Chondrocyte (in vitro differentiated cells): ENCODE data around the gene PLD1. TPM values are rescaled to one million over a fixed set of nuclear protein-coding genes. Genes with fewer than 3 reads are reported as not detected.

Experiments used
- DNase-seq: peaks from one replicate; pipeline ENCODE4 v3.0.0; 2021; ENCODE audit warnings: mixed read lengths, low spot score
- H3K27ac Mint-ChIP-seq: one replicate; pipeline ENCODE4 v1.8.0; 2021; ENCODE audit warnings: mild to moderate bottlenecking, moderate library complexity, mixed read lengths; ENCODE audit not compliant: unreplicated experiment
- H3K27me3 Mint-ChIP-seq: 2 replicates; pipeline ENCODE4 v1.8.0; 2021; ENCODE audit warnings: low read depth, mixed read lengths
- H3K36me3 Mint-ChIP-seq: 2 replicates; pipeline ENCODE4 v1.8.0; 2021; ENCODE audit warnings: low read depth, mixed read lengths
- H3K4me1 Mint-ChIP-seq: 2 replicates; pipeline ENCODE4 v1.8.0; 2021; ENCODE audit warnings: low read depth, mild to moderate bottlenecking, mixed read lengths
- H3K4me3 Mint-ChIP-seq: one replicate; pipeline ENCODE4 v1.8.0; 2021; ENCODE audit warnings: mild to moderate bottlenecking, moderate library complexity, mixed read lengths; ENCODE audit not compliant: unreplicated experiment
- H3K9me3 Mint-ChIP-seq: 2 replicates; pipeline ENCODE4 v1.8.0; 2021; ENCODE audit warnings: low read depth, mixed read lengths
- CTCF ChIP-seq: fragments of 200-600 bp; sonication (generic); IDR thresholded peaks from 2 replicates; pipeline ENCODE4 v1.5.0; 2021; ENCODE audit warnings: antibody characterized with exemption, mild to moderate bottlenecking, moderate library complexity
- total RNA-seq: library from RNA; stranded (reverse); gene quantifications from 3 replicates; pipeline ENCODE4 v1.2.1, GENCODE V29; 2021

Gene PLD1
- total RNA-seq, 1 donor from 2014 or later = 17.0 TPM

- Mint-ChIP-seq H3K27me3 (no peaks in the 10 kb centered on the region), H3K27ac (no peak overlapping the region), H3K9me3 (no peaks in the 10 kb centered on the region), H3K36me3 (no peaks in the 10 kb centered on the region), H3K4me3 (no peak overlapping the region), H3K4me1 (peaks cover 35% of the 10 kb centered on the region)
- DNase-seq = no peak
- TF ChIP-seq CTCF = no peak
Observed at GRCh38 chr3:171827836-171828458, 17.7 kb upstream of the PLD1 start.

GRCh38 chr3:171827385-171827784, 17.1 kb upstream of the PLD1 start:
- Mint-ChIP-seq H3K27me3 (no peaks in the 10 kb centered on the region), H3K27ac (no peak overlapping the region), H3K4me3 (no peak overlapping the region), H3K4me1 (peaks cover 30% of the 10 kb centered on the region), H3K9me3 (no peaks in the 10 kb centered on the region), H3K36me3 (no peaks in the 10 kb centered on the region)
- DNase-seq = no peak
- TF ChIP-seq CTCF = no peak

GRCh38 chr3:171825222-171825828, 15.0 kb upstream of the PLD1 start:
- Mint-ChIP-seq H3K9me3 (no peaks in the 10 kb centered on the region), H3K4me1 (peaks cover 18% of the 10 kb centered on the region), H3K27ac (no peak overlapping the region), H3K4me3 (no peak overlapping the region), H3K36me3 (no peaks in the 10 kb centered on the region), H3K27me3 (no peaks in the 10 kb centered on the region)
- no peak for DNase-seq
- no peak for TF ChIP-seq CTCF

GRCh38 chr3:171824824-171825221, 14.5 kb upstream of the PLD1 start:
- no peak for DNase-seq
- H3K36me3 Mint-ChIP-seq = no peaks in the 10 kb centered on the region
- no peak overlapping the region for H3K27ac Mint-ChIP-seq
- no peak for TF ChIP-seq CTCF
- H3K4me1 Mint-ChIP-seq = peaks cover 13% of the 10 kb centered on the region
- H3K27me3 Mint-ChIP-seq = no peaks in the 10 kb centered on the region
- no peak overlapping the region for H3K4me3 Mint-ChIP-seq
- H3K9me3 Mint-ChIP-seq = no peaks in the 10 kb centered on the region

- Mint-ChIP-seq H3K27ac (no peak overlapping the region), H3K27me3 (no peaks in the 10 kb centered on the region), H3K9me3 (no peaks in the 10 kb centered on the region), H3K4me1 (peaks cover 10% of the 10 kb centered on the region), H3K36me3 (no peaks in the 10 kb centered on the region), H3K4me3 (no peak overlapping the region)
- TF ChIP-seq CTCF = no peak
- DNase-seq = no peak
Observed at GRCh38 chr3:171824116-171824515, 13.8 kb upstream of the PLD1 start.
